D721Med (cell line): ENCODE data around the gene HS1BP3.

Source experiments
- DNase-seq: peaks from one replicate; pipeline ENCODE4 v3.0.0; 2011; ENCODE audit warnings: low spot score; ENCODE audit not compliant: insufficient read length
- FAIRE-seq: peaks from 2 replicates; lab custom pipeline; 2011; peaks lifted over from hg19 to GRCh38; lab: Jason Lieb, UNC
- CTCF ChIP-seq: IDR thresholded peaks from 2 replicates; pipeline ENCODE4 v1.5.1; 2012; ENCODE audit warnings: mild to moderate bottlenecking, control low read depth; ENCODE audit not compliant: insufficient read depth; ENCODE audit errors: missing control alignments

Gene HS1BP3

DNA sequence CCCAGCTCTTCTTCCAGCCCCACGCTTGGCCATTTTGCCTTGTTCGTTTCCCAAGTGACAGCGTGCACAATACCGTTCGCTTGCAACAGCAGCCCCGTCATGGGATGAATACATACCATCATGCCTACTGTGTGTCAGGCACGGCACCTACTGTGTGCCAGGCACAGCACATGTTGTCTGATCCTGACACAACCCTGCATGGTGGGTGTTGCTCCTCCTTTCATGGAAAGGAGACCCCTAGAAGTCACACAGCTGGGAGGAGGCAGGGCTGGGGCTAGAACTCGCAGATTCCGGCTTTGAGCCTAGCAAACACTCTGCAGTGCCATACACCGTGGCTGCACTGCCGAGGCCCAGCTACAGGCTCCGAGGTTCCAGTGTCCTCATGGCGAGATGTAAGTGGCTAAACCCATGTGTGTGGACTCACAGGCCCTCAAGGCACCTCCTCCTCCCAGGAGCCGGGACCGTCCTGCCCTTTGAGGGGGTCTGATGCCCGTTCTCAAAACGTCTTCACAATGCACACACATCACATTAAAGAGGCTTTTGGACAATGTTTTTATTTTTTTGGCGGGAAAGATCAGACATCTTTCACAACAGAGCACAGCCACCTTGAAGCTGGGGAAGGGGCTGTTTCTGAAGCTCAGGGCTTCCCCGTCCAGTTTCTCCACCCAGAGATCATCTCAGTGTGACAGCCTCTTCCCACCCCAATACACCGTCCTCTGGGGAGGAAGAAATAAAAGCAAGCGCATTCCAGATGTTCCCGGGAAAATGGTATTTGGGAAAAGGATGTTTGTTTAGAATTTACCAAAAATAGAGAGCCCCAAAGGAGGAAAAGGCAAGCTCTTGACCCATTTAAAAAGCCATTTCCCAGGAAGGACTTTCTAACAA is 64.9 kb downstream of the HS1BP3 start:
- DNase-seq (no peak), FAIRE-seq (no peak)
- no peak for TF ChIP-seq CTCF

GRCh38 chr2:20585359-20585709 is 65.6 kb downstream of the HS1BP3 start:
- TF ChIP-seq CTCF: no peak
- FAIRE-seq (no peak), DNase-seq (no peak)

GRCh38 chr2:20584399-20585358 is 66.2 kb downstream of the HS1BP3 start:
- FAIRE-seq (no peak), DNase-seq (no peak)
- no peak for TF ChIP-seq CTCF

- DNase-seq: no peak
- no peak for TF ChIP-seq CTCF
- no peak for FAIRE-seq
Observed at GRCh38 chr2:20584045-20584398, 66.9 kb downstream of the HS1BP3 start.

DNA sequence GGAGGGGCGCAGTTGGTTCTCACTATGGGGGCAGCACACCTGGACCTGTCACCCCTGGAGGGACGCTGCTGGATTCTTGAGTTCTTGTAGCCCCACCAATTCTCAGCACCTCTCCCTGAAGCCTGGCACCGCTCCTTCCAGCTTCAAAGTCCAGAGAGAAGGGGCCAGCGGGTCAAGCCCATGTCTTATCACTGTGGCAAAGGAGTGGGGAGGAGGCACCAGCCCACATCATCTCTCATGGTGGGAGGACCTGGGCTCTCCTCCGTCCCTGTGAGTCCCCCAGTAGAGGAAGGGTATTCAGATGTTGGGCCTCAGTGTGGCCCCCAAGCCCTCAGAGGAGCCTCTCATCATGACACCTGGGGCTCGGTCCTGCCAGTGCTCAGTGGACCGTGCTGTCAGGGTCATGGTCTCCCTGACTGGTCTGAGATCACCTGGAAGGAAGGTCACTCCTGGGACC is 67.4 kb downstream of the HS1BP3 start:
- FAIRE-seq: no peak
- TF ChIP-seq CTCF: no peak
- DNase-seq: no peak

DNA sequence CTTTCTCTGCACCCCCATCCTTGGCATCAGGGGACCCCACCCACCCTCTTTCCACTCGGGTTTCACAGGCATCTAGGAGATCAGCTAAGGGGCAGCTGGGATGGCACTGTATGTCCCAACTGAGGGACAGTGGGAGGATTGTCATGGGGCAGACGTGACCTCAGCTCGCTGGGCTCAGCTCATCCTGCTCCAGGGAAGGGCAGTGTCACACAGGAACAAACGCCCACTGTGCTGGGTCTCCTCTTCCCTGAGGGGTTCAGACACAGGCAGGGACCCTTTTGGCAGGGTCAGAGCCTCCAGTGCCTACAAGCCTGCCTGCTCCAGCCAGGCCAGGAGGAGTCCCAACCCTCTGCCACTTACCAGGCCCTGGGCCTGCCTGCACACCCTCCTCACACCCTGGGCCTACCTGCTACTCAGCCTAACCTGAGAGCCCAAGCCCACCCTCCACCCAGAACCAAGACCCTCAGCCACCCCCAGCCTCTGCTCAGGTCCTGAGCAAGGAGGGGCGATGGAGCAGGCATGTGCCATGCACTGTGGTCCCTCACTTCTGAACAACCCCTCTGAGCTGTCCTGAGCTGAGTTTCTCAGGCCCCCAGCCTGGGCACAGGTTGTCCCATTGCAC is 68.2 kb downstream of the HS1BP3 start:
- TF ChIP-seq CTCF: no peak
- DNase-seq (no peak), FAIRE-seq (no peak)
